ENCODE results near the gene GRIK1.

- no peak for TF ChIP-seq CTCF (IDR thresholded peaks at IDR 0.05)
- TF ChIP-seq EZH2 (IDR thresholded peaks at IDR 0.05; ENCODE audit: borderline replicate concordance, insufficient read depth, low read depth, low read length, poor library complexity, severe bottlenecking), result no peak
Observed at GRCh38 chr21:29775462-29775861, 164.3 kb downstream of the GRIK1 start.
